WERI-Rb-1 (cell line): Measurements from ENCODE around the gene ZER1.
A peak's percentile ranks its signal among the peaks of the same experiment; 100 is the strongest.

ENCODE experiments used
- DNase-seq: peaks from one replicate; pipeline ENCODE4 v3.0.0-alpha.2; 2020
- H3K27ac ChIP-seq: fragments of 250-450 bp; sonication (Bioruptor Pico); 2 replicates; pipeline ENCODE4 v1.5.1; 2020; ENCODE audit warnings: mild to moderate bottlenecking, moderate library complexity
- H3K27me3 ChIP-seq: fragments of 250-450 bp; sonication (Bioruptor Pico); 2 replicates; pipeline ENCODE4 v1.5.1; 2021; ENCODE audit warnings: mild to moderate bottlenecking, low read depth, moderate library complexity; ENCODE audit not compliant: insufficient read depth, severe bottlenecking
- H3K36me3 ChIP-seq: fragments of 250-450 bp; sonication (Bioruptor Pico); 2 replicates; pipeline ENCODE4 v1.5.1; 2020; ENCODE audit warnings: mild to moderate bottlenecking, moderate library complexity
- H3K4me3 ChIP-seq: 2 replicates; pipeline ENCODE4 v1.5.1; 2011; ENCODE audit warnings: low read depth, mild to moderate bottlenecking, control low read depth, low read length
- H3K9me3 ChIP-seq: fragments of 250-450 bp; sonication (Bioruptor Pico); 2 replicates; pipeline ENCODE4 v1.5.1; 2021; ENCODE audit warnings: mild to moderate bottlenecking, moderate library complexity; ENCODE audit not compliant: severe bottlenecking
- TF ChIP-seq, protein P1 (sequence below): IDR thresholded peaks from 2 replicates; pipeline ENCODE4 v1.5.1; 2011; ENCODE audit warnings: low read depth, mild to moderate bottlenecking, control low read depth, inconsistent platforms, low read length

The ZER1 gene

DNA sequence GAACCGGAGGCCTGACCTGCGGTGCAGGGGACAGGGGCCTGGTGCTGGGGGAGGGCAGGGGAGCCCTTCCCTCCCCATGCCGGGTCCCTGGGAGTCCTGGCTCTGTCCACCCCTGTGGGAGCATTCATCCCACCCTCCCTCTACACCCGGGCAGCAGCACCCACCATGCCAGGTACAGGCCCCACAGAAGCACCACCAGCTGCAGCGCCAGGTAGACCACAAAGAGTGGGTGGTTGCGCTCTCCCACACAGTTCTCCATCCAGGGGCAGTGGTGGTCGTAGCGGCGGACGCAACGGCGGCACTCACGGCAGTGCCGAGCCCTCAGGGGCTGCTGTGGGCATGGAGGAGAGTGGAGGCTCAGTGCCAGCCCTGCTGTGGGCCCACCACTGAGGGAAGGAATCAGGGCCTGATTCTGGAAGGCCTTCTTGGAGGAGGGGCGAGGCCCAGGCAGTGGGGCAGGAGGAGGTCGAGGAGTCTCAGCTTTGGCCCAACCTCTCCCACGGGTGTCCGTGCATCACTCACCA, 50.2 kb downstream of the ZER1 start:
- TF ChIP-seq, protein P1, sequence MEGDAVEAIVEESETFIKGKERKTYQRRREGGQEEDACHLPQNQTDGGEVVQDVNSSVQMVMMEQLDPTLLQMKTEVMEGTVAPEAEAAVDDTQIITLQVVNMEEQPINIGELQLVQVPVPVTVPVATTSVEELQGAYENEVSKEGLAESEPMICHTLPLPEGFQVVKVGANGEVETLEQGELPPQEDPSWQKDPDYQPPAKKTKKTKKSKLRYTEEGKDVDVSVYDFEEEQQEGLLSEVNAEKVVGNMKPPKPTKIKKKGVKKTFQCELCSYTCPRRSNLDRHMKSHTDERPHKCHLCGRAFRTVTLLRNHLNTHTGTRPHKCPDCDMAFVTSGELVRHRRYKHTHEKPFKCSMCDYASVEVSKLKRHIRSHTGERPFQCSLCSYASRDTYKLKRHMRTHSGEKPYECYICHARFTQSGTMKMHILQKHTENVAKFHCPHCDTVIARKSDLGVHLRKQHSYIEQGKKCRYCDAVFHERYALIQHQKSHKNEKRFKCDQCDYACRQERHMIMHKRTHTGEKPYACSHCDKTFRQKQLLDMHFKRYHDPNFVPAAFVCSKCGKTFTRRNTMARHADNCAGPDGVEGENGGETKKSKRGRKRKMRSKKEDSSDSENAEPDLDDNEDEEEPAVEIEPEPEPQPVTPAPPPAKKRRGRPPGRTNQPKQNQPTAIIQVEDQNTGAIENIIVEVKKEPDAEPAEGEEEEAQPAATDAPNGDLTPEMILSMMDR: no peak
- Histone ChIP-seq H3K27ac (no peak overlapping the region), H3K9me3 (no peaks in the 10 kb centered on the region), H3K36me3 (peaks cover 52% of the 10 kb centered on the region), H3K27me3 (no peaks in the 10 kb centered on the region), H3K4me3 (no peak overlapping the region)
- no peak for DNase-seq

DNA sequence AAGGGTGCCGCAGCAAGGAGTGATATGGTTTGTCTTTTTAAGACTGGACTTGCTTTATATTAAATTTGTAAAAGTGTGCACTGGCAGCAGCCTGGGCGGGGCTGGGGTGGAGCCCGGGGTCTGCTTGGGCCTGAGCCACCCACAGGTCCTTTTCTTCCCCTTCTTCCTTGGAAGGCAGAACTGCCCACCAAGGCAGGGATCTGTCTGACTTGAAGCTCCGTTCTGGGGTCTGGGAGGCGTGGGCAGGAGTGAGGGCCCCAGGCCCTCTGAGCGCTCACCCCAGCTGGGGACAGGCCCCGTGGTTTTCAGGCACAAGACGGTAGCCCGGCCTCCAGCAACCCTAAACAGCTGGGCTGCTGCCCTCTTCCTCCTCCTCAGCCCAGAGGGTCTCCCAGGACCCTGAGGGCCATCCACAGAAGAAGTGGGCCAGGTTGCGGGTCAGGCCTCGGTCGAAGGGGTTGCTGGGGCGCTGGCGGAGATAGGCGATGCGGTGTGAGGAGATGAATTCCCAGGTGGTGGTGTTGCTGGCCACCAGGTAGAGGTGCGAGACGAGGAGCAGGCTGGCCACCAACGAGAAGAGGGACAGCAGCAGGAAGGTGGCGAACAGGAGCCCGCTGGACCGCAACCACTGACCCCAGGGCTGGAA, 50.8 kb downstream of the ZER1 start:
- H3K27ac ChIP-seq: no peak overlapping the region
- peaks cover 58% of the 10 kb centered on the region for H3K36me3 ChIP-seq
- DNase-seq: no peak
- TF ChIP-seq, protein P1: no peak
- H3K9me3 ChIP-seq: no peaks in the 10 kb centered on the region
- H3K27me3 ChIP-seq: no peaks in the 10 kb centered on the region
- H3K4me3 ChIP-seq: no peak overlapping the region

DNA sequence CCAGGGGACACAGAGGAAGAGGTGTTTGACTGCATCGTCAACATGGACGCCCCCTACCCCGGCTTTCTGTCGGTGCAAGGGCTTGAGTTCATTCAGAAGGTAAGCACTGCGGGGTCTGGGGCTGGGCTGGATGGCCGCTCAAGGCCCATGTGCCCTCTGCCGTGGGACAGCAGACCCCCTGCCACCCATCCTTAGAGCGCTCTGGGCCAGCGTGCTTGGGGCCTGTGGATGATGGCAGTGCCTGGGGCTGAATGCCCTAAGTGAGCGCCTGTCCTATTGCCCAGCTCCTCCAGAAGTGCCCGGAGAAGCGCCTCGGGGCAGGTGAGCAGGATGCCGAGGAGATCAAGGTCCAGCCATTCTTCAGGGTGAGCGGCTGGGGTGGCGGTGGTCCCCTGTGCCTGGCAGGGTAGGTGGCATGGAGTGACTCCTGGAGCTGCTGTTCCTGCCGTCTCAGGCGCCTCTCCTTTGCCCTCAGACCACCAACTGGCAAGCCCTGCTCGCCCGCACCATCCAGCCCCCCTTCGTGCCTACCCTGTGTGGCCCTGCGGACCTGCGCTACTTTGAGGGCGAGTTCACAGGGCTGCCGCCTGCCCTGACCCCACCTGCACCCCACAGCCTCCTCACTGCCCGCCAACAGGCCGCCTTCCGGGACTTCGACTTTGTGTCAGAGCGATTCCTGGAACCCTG, 51.7 kb downstream of the ZER1 start:
- Histone ChIP-seq H3K9me3 (no peaks in the 10 kb centered on the region), H3K36me3 (peaks cover 58% of the 10 kb centered on the region)
- TF ChIP-seq, protein P1: 0 out of 2 replicates have a peak, but pooled peaks have one; percentile 13

DNA sequence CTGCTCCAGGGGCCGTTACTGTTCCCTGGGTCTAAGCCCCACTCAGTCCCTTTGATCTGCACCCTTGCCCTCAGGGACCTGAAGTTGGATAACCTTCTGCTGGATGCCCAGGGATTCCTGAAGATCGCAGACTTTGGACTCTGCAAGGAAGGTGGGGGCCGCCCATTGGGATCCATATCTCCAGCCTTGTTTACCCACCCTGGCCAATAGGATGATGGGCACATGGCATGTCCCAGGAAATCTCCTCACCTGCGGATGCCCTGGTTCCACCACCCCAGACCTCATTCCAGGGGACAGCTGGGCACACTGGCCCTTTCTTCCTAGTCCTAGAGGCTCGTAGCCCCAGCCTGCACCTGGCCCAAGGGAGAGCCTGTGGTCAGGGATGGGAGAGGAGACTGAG, 53.3 kb downstream of the ZER1 start:
- peaks cover 73% of the 10 kb centered on the region for H3K36me3 ChIP-seq
- H3K27ac ChIP-seq: no peak overlapping the region
- H3K9me3 ChIP-seq: no peaks in the 10 kb centered on the region
- H3K27me3 ChIP-seq: no peaks in the 10 kb centered on the region
- no peak for DNase-seq
- TF ChIP-seq, protein P1: no peak
- H3K4me3 ChIP-seq: no peak overlapping the region

More for the DNA sequence above, 51.7 kb downstream of the ZER1 start:
- Histone ChIP-seq H3K27me3 (no peaks in the 10 kb centered on the region), H3K4me3 (no peak overlapping the region), H3K27ac (no peak overlapping the region)
- DNase-seq: no peak

DNA sequence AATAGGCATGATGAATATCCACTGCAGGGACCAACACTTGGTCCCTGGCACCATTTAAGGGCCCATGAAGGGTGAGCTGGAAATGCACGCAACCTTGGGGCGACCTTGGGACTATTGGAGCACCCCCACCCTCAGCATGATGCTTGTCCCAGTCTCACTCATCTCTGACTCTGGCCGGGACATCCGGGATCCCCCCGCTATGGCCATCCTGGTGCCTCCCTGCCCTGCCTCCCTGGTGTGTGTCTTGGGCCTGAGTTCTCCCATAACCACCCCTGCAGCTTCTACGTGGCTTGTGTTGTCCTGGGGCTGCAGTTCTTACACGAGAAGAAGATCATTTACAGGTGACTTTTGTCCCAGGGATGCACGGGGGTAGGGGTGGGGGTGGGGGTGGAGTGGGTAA, 53.7 kb downstream of the ZER1 start:
- DNase-seq: no peak
- Histone ChIP-seq H3K27ac (no peak overlapping the region), H3K27me3 (no peaks in the 10 kb centered on the region), H3K36me3 (peaks cover 77% of the 10 kb centered on the region), H3K9me3 (no peaks in the 10 kb centered on the region), H3K4me3 (no peak overlapping the region)
- TF ChIP-seq, protein P1: no peak
